ENCODE data around the gene CYLD. TPM values are rescaled to one million over a fixed set of nuclear protein-coding genes. Genes with fewer than 3 reads are reported as not detected.
A peak's percentile ranks its signal among the peaks of the same experiment; 100 is the strongest.

CYLD gene
- total RNA-seq, 4 donors from 2014 or later: 5.2 to 56.5 (median 34.1) TPM

DNA sequence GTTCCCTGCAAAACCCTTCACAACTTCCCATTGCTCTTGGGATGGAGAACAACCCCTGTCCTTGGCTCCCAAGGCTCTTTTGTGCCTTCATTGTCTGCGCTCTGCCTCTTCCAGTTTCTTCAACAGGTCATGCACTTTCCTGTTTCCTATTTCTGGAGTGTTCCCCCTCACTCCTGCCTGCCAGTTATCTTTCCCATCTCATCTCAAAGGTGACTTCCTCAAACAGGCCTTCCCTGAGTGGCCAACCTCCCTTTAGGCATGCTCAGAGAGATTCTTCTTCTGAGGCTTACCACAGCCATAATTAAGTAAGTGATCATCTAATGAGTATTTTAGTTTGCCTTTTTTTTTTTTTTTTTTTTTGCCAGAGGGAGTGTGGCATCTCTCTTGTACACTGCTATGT lies 2.9 kb upstream of the CYLD start:
- no peaks in the 10 kb centered on the region for H3K9me3 ChIP-seq
- TF ChIP-seq POLR2AphosphoS5 (IDR thresholded peaks at IDR 0.05) (no peak), EP300 (IDR thresholded peaks at IDR 0.05; ENCODE audit: low read depth) (no peak)
- intact Hi-C loops (cut with DNase I; ENCODE audit: low total_unique reads) (no loop called here), in situ Hi-C loops (cut with MboI; ENCODE audit: low pct_ligation_motif_present in 1 of 4, low pct_unique_long_range_greater_than_20kb in 1 of 4, low sequenced_read_pairs in 3 of 4) (no loop called here)
- H3K27me3 ChIP-seq: no peaks in the 10 kb centered on the region
- H3K4me3 ChIP-seq: no peak overlapping the region
- WGBS, 2 donors (ENCODE audit: low coverage in 1 of 2): 91 to 100% methylated on average over 1 of the region's 1 CpG
- H3K4me1 ChIP-seq: peaks cover 10 to 21% (median 15%) of the 10 kb centered on the region in 4 donors
- no peak overlapping the region for H3K27ac ChIP-seq
- no peaks in the 10 kb centered on the region for H3K36me3 ChIP-seq
- no peak for DNase-seq

DNA sequence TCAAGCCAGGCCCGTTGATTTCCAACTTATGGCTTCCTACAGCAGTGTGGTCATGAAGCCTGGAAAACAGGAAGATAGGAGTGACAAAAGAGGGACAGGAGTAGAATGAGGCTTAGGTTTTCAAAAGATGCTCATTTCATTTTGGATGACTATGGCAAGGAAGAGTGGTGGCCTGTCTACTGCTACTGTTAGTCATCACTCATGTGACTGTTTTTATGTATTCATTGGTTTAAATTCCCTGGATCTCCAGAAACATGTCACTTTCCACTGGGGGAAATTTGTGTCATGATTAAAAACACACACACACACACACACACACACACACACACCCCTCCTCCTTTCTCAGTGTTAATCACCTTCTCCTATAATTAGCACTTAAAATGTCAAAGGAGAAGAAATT lies 1.1 kb upstream of the CYLD start:
- no peaks in the 10 kb centered on the region for H3K9me3 ChIP-seq
- WGBS, 2 donors (ENCODE audit: low coverage in 1 of 2): 60 to 73% methylated on average over 1 of the region's 1 CpG
- no peak for DNase-seq
- TF ChIP-seq, protein P1, sequence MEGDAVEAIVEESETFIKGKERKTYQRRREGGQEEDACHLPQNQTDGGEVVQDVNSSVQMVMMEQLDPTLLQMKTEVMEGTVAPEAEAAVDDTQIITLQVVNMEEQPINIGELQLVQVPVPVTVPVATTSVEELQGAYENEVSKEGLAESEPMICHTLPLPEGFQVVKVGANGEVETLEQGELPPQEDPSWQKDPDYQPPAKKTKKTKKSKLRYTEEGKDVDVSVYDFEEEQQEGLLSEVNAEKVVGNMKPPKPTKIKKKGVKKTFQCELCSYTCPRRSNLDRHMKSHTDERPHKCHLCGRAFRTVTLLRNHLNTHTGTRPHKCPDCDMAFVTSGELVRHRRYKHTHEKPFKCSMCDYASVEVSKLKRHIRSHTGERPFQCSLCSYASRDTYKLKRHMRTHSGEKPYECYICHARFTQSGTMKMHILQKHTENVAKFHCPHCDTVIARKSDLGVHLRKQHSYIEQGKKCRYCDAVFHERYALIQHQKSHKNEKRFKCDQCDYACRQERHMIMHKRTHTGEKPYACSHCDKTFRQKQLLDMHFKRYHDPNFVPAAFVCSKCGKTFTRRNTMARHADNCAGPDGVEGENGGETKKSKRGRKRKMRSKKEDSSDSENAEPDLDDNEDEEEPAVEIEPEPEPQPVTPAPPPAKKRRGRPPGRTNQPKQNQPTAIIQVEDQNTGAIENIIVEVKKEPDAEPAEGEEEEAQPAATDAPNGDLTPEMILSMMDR (IDR thresholded peaks at IDR 0.05): no peak
- no peak for TF ChIP-seq POLR2A (IDR thresholded peaks at IDR 0.05)
- TF ChIP-seq EP300 (IDR thresholded peaks at IDR 0.05; ENCODE audit: low read depth): no peak
- TF ChIP-seq POLR2AphosphoS5 (IDR thresholded peaks at IDR 0.05): no peak
- no peaks in the 10 kb centered on the region for H3K36me3 ChIP-seq
- H3K4me3 ChIP-seq: no peak overlapping the region
- in situ Hi-C loops (cut with MboI; ENCODE audit: low pct_ligation_motif_present in 1 of 4, low pct_unique_long_range_greater_than_20kb in 1 of 4, low sequenced_read_pairs in 3 of 4) (no loop called here), intact Hi-C loops (cut with DNase I; ENCODE audit: low total_unique reads) (no loop called here)
- peaks cover 11 to 33% (median 16%) of the 10 kb centered on the region in 4 donors for H3K4me1 ChIP-seq
- H3K27ac ChIP-seq: peak overlapping the region in 2 of 4 donors; percentile 79 to 90
- H3K27me3 ChIP-seq: no peaks in the 10 kb centered on the region

DNA sequence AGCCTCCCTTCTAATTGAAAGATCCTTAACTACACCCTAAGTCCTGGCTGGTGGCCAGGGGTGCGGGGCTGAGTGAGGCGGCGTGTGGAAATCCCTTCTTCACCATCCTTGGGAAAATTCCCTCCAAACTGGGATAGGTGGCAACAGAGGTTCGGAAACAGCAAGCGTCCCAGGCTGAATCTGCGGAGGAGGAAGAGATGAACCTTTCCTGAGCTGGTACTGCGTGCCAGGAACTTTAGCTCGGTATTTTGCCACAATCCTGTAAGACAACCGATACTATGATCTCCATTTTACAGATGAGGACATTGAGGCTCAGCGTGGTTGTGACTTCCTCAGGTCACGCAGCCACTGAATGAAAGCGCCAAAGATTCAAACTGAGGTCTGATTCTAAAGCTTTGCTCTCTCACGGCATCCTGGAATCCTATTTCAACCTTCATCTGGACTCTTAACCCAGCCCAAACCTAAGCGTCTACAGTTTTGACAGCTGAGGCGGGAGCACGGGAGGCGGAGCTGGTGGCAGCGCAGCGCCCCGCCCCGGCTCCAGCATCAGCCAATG lies 583 bp upstream of the CYLD start:
- Histone ChIP-seq H3K27ac (peak overlapping the region; percentile 69 to 90 (median 76)), H3K9me3 (no peaks in the 10 kb centered on the region), H3K4me3 (peak overlapping the region in 3 of 4 donors; percentile 31 to 79 (median 44)), H3K36me3 (no peaks in the 10 kb centered on the region), H3K27me3 (no peaks in the 10 kb centered on the region), H3K4me1 (peaks cover 11 to 39% (median 19%) of the 10 kb centered on the region in 4 donors)
- intact Hi-C loops (cut with DNase I; ENCODE audit: low total_unique reads) (no loop called here), in situ Hi-C loops (cut with MboI; ENCODE audit: low pct_ligation_motif_present in 1 of 4, low pct_unique_long_range_greater_than_20kb in 1 of 4, low sequenced_read_pairs in 3 of 4) (no loop called here)
- no peak for TF ChIP-seq EP300 (IDR thresholded peaks at IDR 0.05; ENCODE audit: low read depth)
- no peak for TF ChIP-seq POLR2A (IDR thresholded peaks at IDR 0.05)
- TF ChIP-seq, protein P1 (IDR thresholded peaks at IDR 0.05): no peak
- no peak for TF ChIP-seq POLR2AphosphoS5 (IDR thresholded peaks at IDR 0.05)
- 6% methylated on average over 18 of the region's 21 CpGs; no CpG with 5 or more reads in 1 of the 2 donors for WGBS, 2 donors (ENCODE audit: low coverage in 1 of 2)
- peak; percentile 14 for DNase-seq

DNA sequence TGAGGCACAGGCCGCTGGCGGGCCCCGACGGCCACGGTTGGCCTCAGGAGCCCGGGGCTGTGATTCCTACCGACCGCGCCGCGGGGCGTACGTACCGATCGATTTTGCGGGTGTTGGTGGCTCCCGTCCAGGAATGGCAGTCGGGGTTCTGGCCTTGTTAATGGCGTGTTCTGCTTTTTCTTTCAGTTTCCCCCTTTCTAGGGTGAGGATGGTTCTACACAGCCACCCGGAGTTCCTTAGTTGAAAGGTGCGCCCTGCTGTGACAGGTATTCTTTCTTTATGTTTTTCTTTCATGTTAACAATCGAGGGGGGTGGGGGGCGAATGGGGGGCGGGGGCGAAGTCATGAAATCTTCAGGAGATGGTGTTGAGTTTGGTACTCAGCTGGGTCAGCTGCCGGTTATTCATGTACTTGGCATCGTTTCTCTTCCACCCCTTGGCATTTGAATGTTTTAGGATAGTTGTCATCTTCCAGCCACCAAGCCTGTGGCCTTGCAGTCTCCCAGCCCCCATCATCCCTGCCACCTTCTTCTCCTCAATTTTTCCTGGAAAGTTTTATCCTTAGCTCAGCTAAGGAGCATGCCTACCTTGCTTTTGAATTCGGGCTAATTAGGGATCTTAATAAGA lies 802 bp downstream of the CYLD start:
- intact Hi-C loops (cut with DNase I; ENCODE audit: low total_unique reads): no loop called here
- H3K4me3 ChIP-seq: peak overlapping the region; percentile 79 to 100 (median 90)
- TF ChIP-seq, protein P1 (IDR thresholded peaks at IDR 0.05): no peak
- no peak for TF ChIP-seq EP300 (IDR thresholded peaks at IDR 0.05; ENCODE audit: low read depth)
- TF ChIP-seq POLR2A (IDR thresholded peaks at IDR 0.05): no peak
- TF ChIP-seq POLR2AphosphoS5 (IDR thresholded peaks at IDR 0.05): no peak
- H3K4me1 ChIP-seq: peaks cover 11 to 53% (median 19%) of the 10 kb centered on the region in 4 donors
- peak; percentile 46 for DNase-seq
- no peaks in the 10 kb centered on the region for H3K36me3 ChIP-seq
- no peaks in the 10 kb centered on the region for H3K9me3 ChIP-seq
- in situ Hi-C loops (cut with MboI; ENCODE audit: low pct_ligation_motif_present in 1 of 4, low pct_unique_long_range_greater_than_20kb in 1 of 4, low sequenced_read_pairs in 3 of 4): no loop called here
- H3K27me3 ChIP-seq: no peaks in the 10 kb centered on the region
- WGBS, 2 donors (ENCODE audit: low coverage in 1 of 2): 1 to 3% methylated on average over 7 to 27 of the region's 28 CpGs
- H3K27ac ChIP-seq: peak overlapping the region; percentile 90 to 97 (median 91)

Data from transverse colon (tissue), 4 donors.